A549 (cell line): ENCODE data around the gene CYB561D1. TPM values are rescaled to one million over a fixed set of nuclear protein-coding genes. Genes with fewer than 3 reads are reported as not detected.
"Not testable (repeated sequence)": the region's sequence is repeated elsewhere in the genome, so short reads cannot be mapped to it uniquely, and the experiment has no call there.

Experiments
- ATAC-seq, 2 experiments: fragments of 200-7000 bp in 1 of 2; fragments of >200 bp in 1 of 2; cut with Nextera tagmentation in 1 of 2; cut with Tn5 transposase in 1 of 2; 3 replicates each; pipeline versions ENCODE4 v1.8.0 to v1.9.1; 2018 to 2020; ENCODE audit warnings: mild to moderate bottlenecking in 1 of 2, moderate library complexity in 1 of 2
- CTCF ChIA-PET: fragments of 300-600 bp; sonication (Branson Sonifier 250); formaldehyde crosslinking; extraction: SDS; loops from one replicate; lab custom pipeline; 2021; ENCODE audit warnings: antibody characterized with exemption, inconsistent platforms; lab: Yijun Ruan, JAX
- POLR2A ChIA-PET: fragments of 350-600 bp; formaldehyde crosslinking; extraction: SDS; loops from one replicate; lab custom pipeline; 2021; ENCODE audit warnings: antibody characterized with exemption, inconsistent platforms; lab: Yijun Ruan, JAX
- DNase-seq, 2 experiments: peaks; one replicate each; pipeline versions ENCODE4 v3.0.0 to v3.0.0-alpha.2; 2011 to 2016; ENCODE audit warnings: low read depth in 1 of 2, low spot score in 1 of 2
- FAIRE-seq: peaks from 2 replicates; lab custom pipeline; 2011; peaks lifted over from hg19 to GRCh38; lab: Jason Lieb, UNC
- H3K27ac ChIP-seq, 2 experiments: fragments of >200 bp; sonication (Bioruptor Twin); formaldehyde crosslinking; 3 replicates each; pipeline ENCODE4 v1.5.1; 2016 to 2017
- H3K4me1 ChIP-seq: fragments of >200 bp; sonication (Bioruptor Twin); formaldehyde crosslinking; 3 replicates; pipeline ENCODE4 v1.6.1; 2016
- H3K4me2 ChIP-seq: fragments of >200 bp; sonication (Bioruptor Twin); formaldehyde crosslinking; 3 replicates; pipeline ENCODE4 v1.6.1; 2016
- H3K4me3 ChIP-seq: fragments of >200 bp; sonication (Bioruptor Twin); formaldehyde crosslinking; 3 replicates; pipeline ENCODE4 v1.5.1; 2016
- H3K9me3 ChIP-seq: fragments of >200 bp; sonication (Bioruptor Twin); formaldehyde crosslinking; 3 replicates; pipeline ENCODE4 v1.6.1; 2016
- CBX8 ChIP-seq: fragments of 200-600 bp; sonication (generic); IDR thresholded peaks from 2 replicates; pipeline ENCODE4 v1.6.1; 2016
- FOSB ChIP-seq: fragments of 250-450 bp; sonication (Bioruptor Pico); IDR thresholded peaks from 2 replicates; pipeline ENCODE4 v1.5.0; 2020; ENCODE audit warnings: mild to moderate bottlenecking, moderate library complexity
- GATA3 ChIP-seq: IDR thresholded peaks from 2 replicates; pipeline ENCODE4 v1.6.1; 2012; ENCODE audit warnings: borderline replicate concordance
- PBX3 ChIP-seq: IDR thresholded peaks from 2 replicates; pipeline ENCODE4 v1.6.1; 2012
- PHF8 ChIP-seq: fragments of 200-600 bp; sonication (generic); IDR thresholded peaks from 2 replicates; pipeline ENCODE4 v1.6.1; 2016; ENCODE audit warnings: low read depth, mild to moderate bottlenecking, antibody characterized with exemption, moderate library complexity, borderline replicate concordance
- REST ChIP-seq: fragments of 200-600 bp; sonication (generic); IDR thresholded peaks from 2 replicates; pipeline ENCODE4 v1.6.1; 2016; ENCODE audit warnings: antibody characterized with exemption, mild to moderate bottlenecking, moderate library complexity
- ZC3H11A ChIP-seq: fragments of 450-650 bp; IDR thresholded peaks from 2 replicates; pipeline ENCODE4 v1.6.1; 2014; ENCODE audit warnings: antibody characterized with exemption, mild to moderate bottlenecking
- ZNF302 ChIP-seq: fragments of 250-450 bp; sonication (Bioruptor Pico); IDR thresholded peaks from 2 replicates; pipeline ENCODE4 v1.9.0; 2021; ENCODE audit warnings: inconsistent platforms, mild to moderate bottlenecking, moderate library complexity
- WGBS: methylation state at CpG from one replicate; pipeline ENCODE4 v1.1.6; 2017; ENCODE audit errors: missing lambda C conversion rate; 5-methylcytosine and 5-hydroxymethylcytosine counted together
- polyA plus RNA-seq, 4 experiments: library from polyadenylated mRNA; depleted of rRNA in 3 of 4; stranded (reverse); fragments of >200 nt; fragmentation: RNase III in 1 of 4; extraction: RNeasy Plus Mini Kit Qiagen cat#74134 plus additional on column Dnase treatment in 1 of 4; gene quantifications; 2 replicates in 3 of 4; 3 replicates in 1 of 4; pipeline ENCODE4 v1.2.3, GENCODE V29; 2011 to 2017
- TF ChIP-seq, protein P1 (sequence below): fragments of 250-450 bp; sonication (Bioruptor Pico); IDR thresholded peaks from 2 replicates; pipeline ENCODE4 v1.5.0; 2020; ENCODE audit warnings: low read depth, mild to moderate bottlenecking, moderate library complexity

CYB561D1 gene
- polyA plus RNA-seq, 2 of the 4 experiments (the other 2 are of a cell fraction), result 4.0 to 5.2 TPM

- no peak for DNase-seq
- no peak overlapping the region for H3K4me3 ChIP-seq
- POLR2A ChIA-PET, result no interaction called here
- no peak overlapping the region for H3K4me2 ChIP-seq
- TF ChIP-seq ZNF302 (CRISPR knock-in tag) (no peak), CBX8 (no peak)
- H3K4me1 ChIP-seq, result no peaks in the 10 kb centered on the region
- no peaks in the 10 kb centered on the region for H3K9me3 ChIP-seq
- ATAC-seq, result no peak
- CTCF ChIA-PET, result interaction anchor here (0.6 to 1.3 kb wide), 2 partner anchors 36 to 60 kb away, joined by 3 read pairs; no protein-coding TSS in a partner anchor
- H3K27ac ChIP-seq, result no peak overlapping the region
- no peak for FAIRE-seq
- 0% methylated on average over 2 of the region's 3 CpGs for WGBS
Observed at GRCh38 chr1:109472779-109473178, 21.1 kb upstream of the CYB561D1 start.

DNA sequence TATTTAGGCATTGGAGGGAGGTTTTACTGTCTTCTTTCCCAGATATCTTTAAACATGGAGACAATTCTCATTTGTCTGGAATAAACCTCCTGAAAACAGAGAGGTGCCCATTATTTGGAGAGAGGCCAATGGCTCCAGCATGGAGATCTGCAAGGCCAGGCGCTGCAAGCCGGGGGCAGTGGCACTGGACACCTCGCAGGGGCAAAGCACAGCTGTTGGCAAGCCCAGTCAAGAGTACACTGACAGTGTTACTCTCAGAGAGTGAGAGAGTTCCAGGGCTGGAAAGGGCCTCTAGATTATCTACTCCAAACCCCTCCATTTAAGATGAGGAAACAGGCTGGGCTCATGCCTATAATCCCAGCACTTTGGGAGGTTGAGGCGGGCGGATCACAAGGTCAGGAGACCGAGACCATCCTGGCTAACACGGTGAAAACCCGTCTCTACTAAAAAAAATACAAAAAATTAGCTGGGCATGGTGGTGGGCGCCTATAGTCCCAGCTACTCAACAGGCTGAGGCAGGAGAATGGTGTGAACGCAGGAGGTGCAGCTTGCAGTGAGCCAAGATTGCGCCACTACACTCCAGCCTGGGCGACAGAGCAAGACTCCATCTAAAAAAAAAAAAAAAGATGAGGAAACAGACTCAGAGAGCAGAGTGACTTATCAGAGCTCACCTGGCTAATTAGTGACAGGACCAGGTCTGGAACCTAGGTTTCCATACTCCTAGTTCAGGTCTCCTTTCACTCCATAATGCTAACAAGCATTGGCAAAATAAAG, 20.4 kb upstream of the CYB561D1 start:
- CTCF ChIA-PET, result interaction anchor here (0.6 to 1.3 kb wide), 3 partner anchors 59 to 632 kb away, joined by 3 to 4 read pairs (median 3); no protein-coding TSS in a partner anchor
- POLR2A ChIA-PET, result not testable (repeated sequence)

DNA sequence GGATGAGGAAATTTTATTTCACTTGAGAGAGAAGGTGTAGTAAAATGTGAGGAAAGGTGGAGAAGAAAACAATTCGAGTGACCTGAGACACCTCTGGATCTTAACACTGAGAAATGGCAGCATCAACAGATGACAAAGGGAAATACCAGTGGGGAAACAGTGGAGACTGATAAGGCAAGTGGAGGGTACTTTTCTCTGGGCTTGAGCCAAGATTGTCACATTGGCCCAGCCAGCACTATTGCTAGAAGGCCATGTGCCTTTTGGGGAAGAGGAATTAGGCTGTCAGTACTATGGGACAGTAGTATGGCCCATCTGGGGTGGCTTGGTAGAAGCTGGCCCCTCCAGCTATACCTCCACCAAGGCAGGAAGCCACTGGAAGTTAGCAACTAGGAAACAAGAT, 19.2 kb upstream of the CYB561D1 start:
- H3K9me3 ChIP-seq, result no peaks in the 10 kb centered on the region
- H3K27ac ChIP-seq, result no peak overlapping the region
- CTCF ChIA-PET, result interaction anchor here (0.7 kb wide), 1 partner anchor 58 kb away, joined by 3 read pairs; no protein-coding TSS in a partner anchor
- no peak overlapping the region for H3K4me3 ChIP-seq
- H3K4me1 ChIP-seq, result no peaks in the 10 kb centered on the region
- ATAC-seq (no peak), FAIRE-seq (no peak), DNase-seq (no peak)
- WGBS, result 0% methylated on average over 1 of the region's 1 CpG
- no peak for TF ChIP-seq CBX8
- no peak for TF ChIP-seq PBX3
- TF ChIP-seq, protein P1, sequence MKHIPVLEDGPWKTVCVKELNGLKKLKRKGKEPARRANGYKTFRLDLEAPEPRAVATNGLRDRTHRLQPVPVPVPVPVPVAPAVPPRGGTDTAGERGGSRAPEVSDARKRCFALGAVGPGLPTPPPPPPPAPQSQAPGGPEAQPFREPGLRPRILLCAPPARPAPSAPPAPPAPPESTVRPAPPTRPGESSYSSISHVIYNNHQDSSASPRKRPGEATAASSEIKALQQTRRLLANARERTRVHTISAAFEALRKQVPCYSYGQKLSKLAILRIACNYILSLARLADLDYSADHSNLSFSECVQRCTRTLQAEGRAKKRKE (CRISPR knock-in tag), result no peak
- TF ChIP-seq GATA3, result no peak
- TF ChIP-seq REST, result no peak
- no peak for TF ChIP-seq FOSB (CRISPR knock-in tag)
- no peak overlapping the region for H3K4me2 ChIP-seq
- POLR2A ChIA-PET, result no interaction called here

More for the DNA sequence above, 20.4 kb upstream of the CYB561D1 start:
- 40% methylated on average over 12 of the region's 12 CpGs for WGBS
- H3K4me2 ChIP-seq, H3K4me3 ChIP-seq, H3K4me1 ChIP-seq, DNase-seq, FAIRE-seq, ATAC-seq, H3K27ac ChIP-seq, H3K9me3 ChIP-seq: not testable (repeated sequence)

- DNase-seq (no peak), FAIRE-seq (no peak), ATAC-seq (no peak)
- Histone ChIP-seq H3K4me1 (no peaks in the 10 kb centered on the region), H3K27ac (no peak overlapping the region), H3K4me2 (no peak overlapping the region), H3K4me3 (no peak overlapping the region), H3K9me3 (no peaks in the 10 kb centered on the region)
- 44% methylated on average over 9 of the region's 9 CpGs for WGBS
- ChIA-PET CTCF (interaction anchor here (0.7 to 1.1 kb wide), 2 partner anchors 9 to 22 kb away, joined by 3 read pairs; no protein-coding TSS in a partner anchor), POLR2A (no interaction called here)
- TF ChIP-seq ZC3H11A (no peak), PHF8 (no peak)
Observed at GRCh38 chr1:109475261-109475660, 18.6 kb upstream of the CYB561D1 start.
